PC-3 (cell line): Measurements from ENCODE around the gene TMEM119.

Experiments
- EZH2 ChIP-seq: fragments of 300-600 bp; sonication (generic); IDR thresholded peaks from one replicate; pipeline ENCODE4 v1.6.1; 2017; ENCODE audit warnings: antibody characterized with exemption, mild to moderate bottlenecking, low read length; ENCODE audit not compliant: unreplicated experiment
- EZH2phosphoT487 ChIP-seq: fragments of 300-600 bp; sonication (generic); IDR thresholded peaks from 2 replicates; pipeline ENCODE4 v1.6.1; 2018; ENCODE audit warnings: mild to moderate bottlenecking, antibody characterized with exemption, low read length, borderline replicate concordance
- TF ChIP-seq, protein P1 (sequence below): fragments of 300-600 bp; sonication (generic); conservative IDR thresholded peaks from 2 replicates; pipeline ENCODE4 v1.5.1; 2017; ENCODE audit warnings: antibody characterized with exemption, low read depth, mild to moderate bottlenecking, low read length

DNA sequence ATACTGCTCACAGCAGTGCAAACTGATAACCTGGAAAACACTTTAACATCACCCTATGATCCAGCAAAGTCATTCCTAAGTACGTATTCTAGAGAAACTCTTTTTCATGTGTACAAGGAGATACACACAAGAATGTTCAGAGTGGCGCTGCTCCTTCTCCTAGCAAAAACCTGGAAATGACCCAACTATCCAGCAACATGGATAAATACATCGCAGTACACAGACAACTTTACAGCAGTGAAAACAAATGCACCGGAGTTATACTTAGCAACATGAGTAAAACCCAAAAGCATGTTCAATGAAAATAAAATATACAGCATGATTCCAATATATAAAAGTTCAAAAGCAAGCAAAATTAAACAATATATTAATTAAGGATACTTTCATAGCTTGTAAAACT lies 55.6 kb downstream of the TMEM119 start:
- TF ChIP-seq, protein P1, sequence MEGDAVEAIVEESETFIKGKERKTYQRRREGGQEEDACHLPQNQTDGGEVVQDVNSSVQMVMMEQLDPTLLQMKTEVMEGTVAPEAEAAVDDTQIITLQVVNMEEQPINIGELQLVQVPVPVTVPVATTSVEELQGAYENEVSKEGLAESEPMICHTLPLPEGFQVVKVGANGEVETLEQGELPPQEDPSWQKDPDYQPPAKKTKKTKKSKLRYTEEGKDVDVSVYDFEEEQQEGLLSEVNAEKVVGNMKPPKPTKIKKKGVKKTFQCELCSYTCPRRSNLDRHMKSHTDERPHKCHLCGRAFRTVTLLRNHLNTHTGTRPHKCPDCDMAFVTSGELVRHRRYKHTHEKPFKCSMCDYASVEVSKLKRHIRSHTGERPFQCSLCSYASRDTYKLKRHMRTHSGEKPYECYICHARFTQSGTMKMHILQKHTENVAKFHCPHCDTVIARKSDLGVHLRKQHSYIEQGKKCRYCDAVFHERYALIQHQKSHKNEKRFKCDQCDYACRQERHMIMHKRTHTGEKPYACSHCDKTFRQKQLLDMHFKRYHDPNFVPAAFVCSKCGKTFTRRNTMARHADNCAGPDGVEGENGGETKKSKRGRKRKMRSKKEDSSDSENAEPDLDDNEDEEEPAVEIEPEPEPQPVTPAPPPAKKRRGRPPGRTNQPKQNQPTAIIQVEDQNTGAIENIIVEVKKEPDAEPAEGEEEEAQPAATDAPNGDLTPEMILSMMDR = no peak
- TF ChIP-seq EZH2 (no peak), EZH2phosphoT487 (no peak)
